Measurements from ENCODE around the gene EHF. TPM values are rescaled to one million over a fixed set of nuclear protein-coding genes. Genes with fewer than 3 reads are reported as not detected.

EHF gene
- total RNA-seq, 1 donor from 2014 or later = 22.7 TPM

GRCh38 chr11:34601085-34601444 is 19.8 kb upstream of the EHF start:
- H3K4me3 ChIP-seq (ENCODE audit: low read depth, low read length) = no peak overlapping the region
- DNase-seq (ENCODE audit: low read depth) = no peak
- TF ChIP-seq, protein P1, sequence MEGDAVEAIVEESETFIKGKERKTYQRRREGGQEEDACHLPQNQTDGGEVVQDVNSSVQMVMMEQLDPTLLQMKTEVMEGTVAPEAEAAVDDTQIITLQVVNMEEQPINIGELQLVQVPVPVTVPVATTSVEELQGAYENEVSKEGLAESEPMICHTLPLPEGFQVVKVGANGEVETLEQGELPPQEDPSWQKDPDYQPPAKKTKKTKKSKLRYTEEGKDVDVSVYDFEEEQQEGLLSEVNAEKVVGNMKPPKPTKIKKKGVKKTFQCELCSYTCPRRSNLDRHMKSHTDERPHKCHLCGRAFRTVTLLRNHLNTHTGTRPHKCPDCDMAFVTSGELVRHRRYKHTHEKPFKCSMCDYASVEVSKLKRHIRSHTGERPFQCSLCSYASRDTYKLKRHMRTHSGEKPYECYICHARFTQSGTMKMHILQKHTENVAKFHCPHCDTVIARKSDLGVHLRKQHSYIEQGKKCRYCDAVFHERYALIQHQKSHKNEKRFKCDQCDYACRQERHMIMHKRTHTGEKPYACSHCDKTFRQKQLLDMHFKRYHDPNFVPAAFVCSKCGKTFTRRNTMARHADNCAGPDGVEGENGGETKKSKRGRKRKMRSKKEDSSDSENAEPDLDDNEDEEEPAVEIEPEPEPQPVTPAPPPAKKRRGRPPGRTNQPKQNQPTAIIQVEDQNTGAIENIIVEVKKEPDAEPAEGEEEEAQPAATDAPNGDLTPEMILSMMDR (conservative IDR thresholded peaks at IDR 0.05; ENCODE audit: low read depth, low read length) = no peak

- no peak for DNase-seq (ENCODE audit: low read depth)
- no peak overlapping the region for H3K4me3 ChIP-seq (ENCODE audit: low read depth, low read length)
- TF ChIP-seq, protein P1 (conservative IDR thresholded peaks at IDR 0.05; ENCODE audit: low read depth, low read length) = no peak
These were observed 19.3 kb upstream of the EHF start for GRCh38 chr11:34601609-34602008.

DNA sequence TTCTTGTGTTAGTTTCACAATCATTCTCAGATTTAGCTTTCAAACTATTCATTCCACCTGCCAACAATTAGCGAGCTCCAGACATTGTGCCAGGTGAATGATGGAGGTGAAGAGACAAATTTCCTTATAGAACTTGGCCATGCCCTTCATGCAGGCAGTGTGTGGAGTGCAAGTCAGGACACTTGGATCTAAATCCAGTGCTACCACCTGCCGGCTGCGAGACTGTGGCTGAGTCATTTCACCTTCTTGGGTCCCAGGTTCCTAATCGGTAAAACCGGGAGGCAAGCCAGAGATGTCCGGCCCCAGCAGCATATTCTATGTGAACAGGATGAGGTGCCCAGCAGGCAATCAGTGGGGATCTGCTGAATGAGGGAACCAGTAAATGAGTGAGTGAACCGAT is 18.6 kb upstream of the EHF start:
- TF ChIP-seq, protein P1 (conservative IDR thresholded peaks at IDR 0.05; ENCODE audit: low read depth, low read length) = no peak
- no peak overlapping the region for H3K4me3 ChIP-seq (ENCODE audit: low read depth, low read length)
- DNase-seq (ENCODE audit: low read depth) = no peak

GRCh38 chr11:34603129-34604001 is 17.5 kb upstream of the EHF start:
- DNase-seq (ENCODE audit: low read depth) = no peak
- H3K4me3 ChIP-seq (ENCODE audit: low read depth, low read length) = no peak overlapping the region
- TF ChIP-seq, protein P1 (conservative IDR thresholded peaks at IDR 0.05; ENCODE audit: low read depth, low read length) = no peak

DNA sequence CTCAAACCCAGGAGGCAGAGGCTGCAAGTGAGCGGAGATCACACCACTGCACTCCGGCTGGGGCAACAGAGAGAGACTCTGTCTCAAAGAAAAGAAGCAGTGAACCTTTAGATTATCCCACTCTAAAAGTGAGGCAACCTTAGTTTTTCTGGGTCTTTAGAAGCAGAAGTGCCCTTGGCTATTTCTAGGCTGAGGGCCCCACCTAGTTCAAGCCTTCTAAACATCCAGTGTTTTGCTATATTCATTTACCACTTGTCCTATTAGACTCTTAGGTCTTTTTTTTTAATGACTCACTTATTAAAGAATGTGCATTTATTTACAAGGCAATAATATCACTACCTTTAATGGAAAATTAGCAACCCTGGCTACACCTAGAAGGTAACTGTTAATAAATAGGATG is 16.7 kb upstream of the EHF start:
- no peak for DNase-seq (ENCODE audit: low read depth)
- TF ChIP-seq, protein P1 (conservative IDR thresholded peaks at IDR 0.05; ENCODE audit: low read depth, low read length) = no peak
- H3K4me3 ChIP-seq (ENCODE audit: low read depth, low read length) = no peak overlapping the region

- no peak for DNase-seq (ENCODE audit: low read depth)
- no peak overlapping the region for H3K4me3 ChIP-seq (ENCODE audit: low read depth, low read length)
- TF ChIP-seq, protein P1 (conservative IDR thresholded peaks at IDR 0.05; ENCODE audit: low read depth, low read length) = no peak
These were observed 16.0 kb upstream of the EHF start for GRCh38 chr11:34604911-34605310.
